ENCODE measurements around the gene PIGL.
"Not testable (repeated sequence)": the region's sequence is repeated elsewhere in the genome, so short reads cannot be mapped to it uniquely, and the experiment has no call there.

PIGL gene

DNA sequence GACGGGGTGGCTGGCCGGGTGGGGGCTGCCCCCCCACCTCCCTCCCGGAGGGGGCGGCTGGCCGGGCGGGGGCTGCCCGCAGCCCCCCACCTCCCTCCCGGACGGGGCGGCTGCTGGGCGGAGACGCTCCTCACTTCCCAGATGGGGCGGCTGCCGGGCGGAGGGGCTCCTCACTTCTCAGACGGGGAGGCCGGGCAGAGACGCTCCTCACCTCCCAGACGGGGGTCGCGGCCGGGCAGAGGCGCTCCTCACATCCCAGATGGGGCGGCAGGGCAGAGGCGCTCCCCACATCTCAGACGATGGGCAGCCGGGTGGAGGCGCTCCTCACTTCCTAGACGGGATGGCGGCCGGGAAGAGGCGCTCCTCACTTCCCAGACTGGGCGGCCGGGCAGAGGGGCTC, 95.1 kb downstream of the PIGL start:
- not testable (repeated sequence) for DNase-seq (ENCODE audit: low spot score)

GRCh38 chr17:16313139-16314090, 96.4 kb downstream of the PIGL start:
- DNase-seq (ENCODE audit: low spot score) = peak; percentile 57

DNA sequence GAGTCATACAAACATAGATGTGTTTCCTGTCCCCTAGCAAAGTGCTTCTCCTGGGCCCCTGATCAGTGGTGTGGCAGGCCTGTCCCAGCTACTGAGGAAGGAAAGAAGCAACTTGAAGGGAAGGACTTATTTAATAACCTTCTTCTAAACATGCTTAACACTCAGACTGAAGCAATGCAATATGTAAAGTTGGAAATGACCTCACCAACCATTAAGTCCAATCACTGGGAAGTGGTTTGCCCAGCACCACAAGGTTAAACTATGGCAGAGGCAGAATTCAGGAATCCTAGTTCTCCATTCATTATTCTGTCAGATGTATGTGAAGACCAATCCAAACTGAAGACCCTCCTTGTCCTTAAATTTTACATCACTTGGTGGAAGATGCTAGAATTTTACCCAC, 97.2 kb downstream of the PIGL start:
- no peak for DNase-seq (ENCODE audit: low spot score)

DNA sequence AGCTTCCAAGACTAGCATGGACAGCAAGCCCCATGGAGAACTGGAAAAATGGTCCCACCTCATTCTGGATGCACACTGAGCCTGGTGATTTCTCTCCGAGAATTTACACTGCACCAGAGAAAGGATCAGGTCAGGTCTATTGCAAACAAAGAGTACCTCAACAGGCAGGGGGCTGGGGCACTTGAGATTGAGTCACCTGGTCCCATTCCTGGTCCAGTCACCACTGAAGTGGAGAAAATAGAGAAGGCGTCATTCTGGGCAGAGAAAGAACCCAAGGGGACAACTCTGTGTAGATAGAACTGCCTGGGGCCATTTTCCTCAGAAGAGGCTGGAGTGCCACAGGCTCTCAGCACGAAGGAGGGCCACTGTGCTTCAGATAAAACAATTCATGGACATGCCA, 97.8 kb downstream of the PIGL start:
- DNase-seq (ENCODE audit: low spot score) = no peak

DNA sequence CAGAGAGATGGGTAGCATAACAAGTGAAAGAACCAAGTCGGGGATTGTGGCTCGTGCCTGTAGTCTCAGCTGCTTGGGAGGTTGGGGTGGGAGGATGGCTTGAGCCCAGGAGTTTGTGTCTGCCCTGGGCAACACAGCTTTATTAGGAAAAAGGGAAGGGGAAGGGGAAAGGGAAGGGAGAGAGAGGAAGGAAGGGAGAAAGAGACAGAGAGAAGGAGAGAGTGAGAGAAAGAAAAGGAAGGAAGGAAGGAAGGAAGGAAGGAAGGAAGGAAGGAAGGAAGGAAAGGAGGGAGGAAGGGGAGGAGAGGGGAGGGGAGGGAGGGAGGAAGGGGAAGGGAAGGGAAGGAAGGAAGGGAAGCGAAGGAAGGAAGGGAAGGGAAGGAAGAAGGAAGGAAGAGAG, 103.0 kb downstream of the PIGL start:
- no peak for DNase-seq (ENCODE audit: low spot score)

- no peak for DNase-seq (ENCODE audit: low spot score)
Observed at GRCh38 chr17:16322636-16323035, 105.6 kb downstream of the PIGL start.

- DNase-seq (ENCODE audit: low spot score) = no peak
Observed at GRCh38 chr17:16325964-16326363, 109.0 kb downstream of the PIGL start.

- DNase-seq (ENCODE audit: low spot score) = no peak
Observed at GRCh38 chr17:16327018-16327417, 110.0 kb downstream of the PIGL start.

- DNase-seq (ENCODE audit: low spot score) = no peak
Observed at GRCh38 chr17:16328997-16329396, 112.0 kb downstream of the PIGL start.

GRCh38 chr17:16329519-16330271, 112.7 kb downstream of the PIGL start:
- DNase-seq (ENCODE audit: low spot score) = no peak

GRCh38 chr17:16338391-16338790, 121.4 kb downstream of the PIGL start:
- no peak for DNase-seq (ENCODE audit: low spot score)

DNA sequence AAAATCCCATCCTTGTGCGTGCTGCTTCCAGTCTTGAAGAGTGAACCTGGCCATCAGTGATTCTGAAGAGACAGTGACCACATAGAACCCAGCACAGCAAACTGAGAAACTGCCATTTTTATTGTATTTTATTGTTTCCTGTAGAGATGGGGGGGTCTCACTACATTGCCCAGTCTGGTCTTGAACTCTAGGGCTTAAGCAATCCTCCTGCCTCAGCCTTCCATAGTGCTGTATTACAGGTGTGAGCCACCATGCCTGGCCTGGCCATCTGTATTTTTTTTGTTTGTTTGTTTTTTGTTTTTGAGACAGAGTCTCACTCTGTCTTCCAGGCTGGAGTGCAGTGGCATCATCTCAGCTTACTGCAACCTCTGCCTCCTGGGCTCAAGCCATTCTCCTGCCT, 122.4 kb downstream of the PIGL start:
- DNase-seq (ENCODE audit: low spot score) = no peak

GRCh38 chr17:16339959-16340358, 122.9 kb downstream of the PIGL start:
- DNase-seq (ENCODE audit: low spot score) = no peak

GRCh38 chr17:16342979-16343378, 126.0 kb downstream of the PIGL start:
- DNase-seq (ENCODE audit: low spot score) = no peak

GRCh38 chr17:16343569-16343968, 126.6 kb downstream of the PIGL start:
- no peak for DNase-seq (ENCODE audit: low spot score)

DNA sequence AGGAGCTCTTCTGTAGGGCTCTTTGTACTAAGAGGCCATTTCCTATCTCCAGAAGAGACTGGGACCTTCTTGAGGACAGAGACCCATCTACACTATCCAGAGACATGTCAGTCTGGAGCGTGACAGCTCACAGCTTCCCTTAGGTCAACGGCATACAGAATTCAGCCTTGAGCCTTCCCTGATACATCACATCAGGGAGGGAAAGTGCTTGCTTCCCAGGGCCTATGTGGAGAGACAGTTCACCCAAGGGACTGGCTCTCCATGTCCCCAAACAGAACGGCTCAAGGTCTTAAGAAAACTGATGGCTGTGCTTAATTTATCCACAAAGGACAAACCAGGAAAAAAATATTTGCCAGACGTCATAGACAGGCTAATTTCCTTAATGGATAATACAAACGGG, 128.6 kb downstream of the PIGL start:
- no peak for DNase-seq (ENCODE audit: low spot score)

- DNase-seq (ENCODE audit: low spot score) = no peak
Observed at GRCh38 chr17:16346721-16347271, 129.8 kb downstream of the PIGL start.

DNA sequence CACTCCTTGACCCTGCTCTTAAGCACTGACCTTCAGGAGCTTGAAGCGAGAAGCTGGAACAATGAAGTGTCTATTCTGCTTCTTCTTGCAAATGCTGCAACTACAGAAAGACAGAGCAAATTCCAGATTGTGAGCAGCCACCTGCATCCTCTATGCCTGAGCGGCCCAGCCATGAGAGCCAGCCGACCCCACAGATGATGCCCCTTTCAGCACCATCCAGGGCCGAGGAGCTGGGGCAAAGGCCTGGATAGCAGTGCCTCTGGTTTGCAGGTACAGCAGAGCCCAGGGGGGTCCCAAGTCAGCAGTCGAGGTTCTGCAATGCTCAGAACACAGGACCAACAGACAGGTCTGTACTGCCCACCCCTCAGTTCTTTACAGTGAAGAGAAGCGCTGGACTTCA, 131.6 kb downstream of the PIGL start:
- no peak for DNase-seq (ENCODE audit: low spot score)

GRCh38 chr17:16349431-16349830, 132.4 kb downstream of the PIGL start:
- no peak for DNase-seq (ENCODE audit: low spot score)

DNA sequence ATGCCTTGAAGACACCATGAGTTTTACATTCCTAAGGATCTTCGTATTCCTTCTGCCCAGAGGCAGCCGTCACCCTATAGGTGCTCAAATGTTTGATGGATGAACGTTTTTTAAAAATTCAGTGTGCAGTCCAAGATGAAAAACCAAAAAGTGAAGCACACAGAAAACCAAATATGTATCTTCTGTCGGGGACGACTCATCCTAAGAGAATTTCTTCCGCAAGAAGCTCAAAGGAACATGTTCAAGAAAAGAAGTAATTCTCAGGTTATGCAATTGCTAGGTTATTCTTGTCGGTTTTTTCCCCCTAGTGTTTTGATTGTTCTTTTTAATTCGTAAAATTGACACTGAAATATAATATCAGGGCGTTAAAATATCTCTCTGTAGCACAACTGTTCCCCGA, 134.8 kb downstream of the PIGL start:
- no peak for DNase-seq (ENCODE audit: low spot score)

DNA sequence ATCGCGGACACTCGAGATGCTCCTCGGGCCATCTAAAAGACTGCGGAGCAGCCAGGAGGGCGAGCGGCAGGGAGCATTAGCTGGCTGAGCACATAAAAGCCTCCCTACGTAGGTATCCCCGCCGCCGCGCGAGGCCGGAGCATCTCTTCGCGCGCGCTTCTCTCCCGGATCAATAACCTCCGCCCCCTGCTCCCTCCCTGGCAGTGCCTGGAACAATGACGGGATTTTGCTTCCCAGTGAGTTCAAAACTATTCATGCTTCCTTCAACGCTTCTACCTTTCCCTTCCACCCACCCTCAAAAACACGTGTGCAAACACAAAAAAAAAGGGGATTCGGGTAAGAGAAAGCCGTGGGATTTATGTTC, 135.3 kb downstream of the PIGL start:
- DNase-seq (ENCODE audit: low spot score) = peak; percentile 71

GRCh38 chr17:16352667-16353316, 135.8 kb downstream of the PIGL start:
- peak; percentile 41 for DNase-seq (ENCODE audit: low spot score)

All from SW480 (cell line).